ENCODE measurements around the gene S1PR4. TPM values are rescaled to one million over a fixed set of nuclear protein-coding genes. Genes with fewer than 3 reads are reported as not detected.

S1PR4 gene
- total and polyA plus RNA-seq, 2 of the 8 experiments (the other 6 are each of a cell fraction or from before 2014, with no cell fraction given) = not detected

GRCh38 chr19:3175781-3176714 is 2.5 kb upstream of the S1PR4 start:
- Histone ChIP-seq H3K4me2 (ENCODE audit: insufficient read depth in 1 of 2, low read depth in 2 of 2, low read length in 2 of 2) (no peak overlapping the region), H2BK5ac (ENCODE audit: low read depth, low read length) (no peak overlapping the region), H3K4me3 (ENCODE audit: extremely low read depth in 1 of 4, insufficient read depth in 2 of 4, low read depth in 3 of 4, low read length in 4 of 4) (no peak overlapping the region), H3K4me1 (replicated peaks in 1 of 4; ENCODE audit: control insufficient read depth in 3 of 4, insufficient read depth in 4 of 4, low read length in 3 of 4) (no peaks in the 10 kb centered on the region), H4K20me1 (replicated peaks in 1 of 2; ENCODE audit: control insufficient read depth in 1 of 2, insufficient read depth in 2 of 2, low read length in 2 of 2) (no peaks in the 10 kb centered on the region), H4K91ac (replicated peaks; ENCODE audit: insufficient read length, low read length) (no peak overlapping the region), H3K27ac (ENCODE audit: low read depth, low read length) (no peak overlapping the region), H3K14ac (ENCODE audit: insufficient read length) (no peak overlapping the region), H2BK120ac (replicated peaks; ENCODE audit: low read depth, low read length) (no peak overlapping the region), H2BK20ac (ENCODE audit: low read length) (no peak overlapping the region), H3K18ac (ENCODE audit: extremely low read depth, low read length) (no peak overlapping the region), H2BK15ac (ENCODE audit: low read length) (no peak overlapping the region), H3K56ac (replicated peaks; ENCODE audit: insufficient read length, low read depth, low read length) (no peak overlapping the region), H4K8ac (ENCODE audit: extremely low read depth, insufficient read depth, low read length) (no peak overlapping the region), H3K23me2 (ENCODE audit: low read depth, low read length) (no peaks in the 10 kb centered on the region), H3K79me2 (ENCODE audit: control insufficient read depth in 1 of 2, insufficient read depth in 2 of 2, low read length in 2 of 2) (no peaks in the 10 kb centered on the region), H3K79me1 (ENCODE audit: low read depth, low read length) (no peaks in the 10 kb centered on the region; the same call in 1 of the 2 replicates), H2BK12ac (ENCODE audit: low read depth, low read length) (no peak overlapping the region), H3K9me3 (ENCODE audit: insufficient read depth in 2 of 2, low read depth in 1 of 2, low read length in 1 of 2) (no peaks in the 10 kb centered on the region), H2AK5ac (ENCODE audit: low read depth, low read length) (no peak overlapping the region), H3K23ac (ENCODE audit: insufficient read length) (no peak overlapping the region), H3K36me3 (ENCODE audit: control insufficient read depth in 2 of 4, insufficient read depth in 4 of 4, low read length in 3 of 4) (no peaks in the 10 kb centered on the region), H4K5ac (ENCODE audit: insufficient read length, low read depth, low read length) (no peak overlapping the region), H2AFZ (ENCODE audit: low read length) (no peak overlapping the region), H3K9ac (replicated peaks in 1 of 4; ENCODE audit: extremely low read depth in 1 of 4, low read depth in 3 of 4, low read length in 3 of 4) (no peak overlapping the region), H3K27me3 (replicated peaks in 1 of 4; ENCODE audit: control insufficient read depth in 3 of 4, extremely low read depth in 1 of 4, insufficient read depth in 3 of 4, low read length in 3 of 4) (0 out of 7 replicates have a peak, but pooled peaks cover 0 to 2% (median 0%) of the 10 kb centered on the region in 4 experiments), H3K4ac (replicated peaks; ENCODE audit: insufficient read length, low read depth, low read length) (no peak overlapping the region)
- FAIRE-seq = no peak
- no peak for TF ChIP-seq YY1 (IDR thresholded peaks at IDR 0.05; ENCODE audit: low read depth, low read length)
- TF ChIP-seq TBP (IDR thresholded peaks at IDR 0.05; ENCODE audit: low read depth, low read length) = no peak
- no peak for TF ChIP-seq HDAC2 (IDR thresholded peaks at IDR 0.05; ENCODE audit: borderline replicate concordance in 1 of 2, low read depth in 2 of 2, low read length in 2 of 2)
- TF ChIP-seq EP300 (IDR thresholded peaks at IDR 0.05; ENCODE audit: borderline replicate concordance in 1 of 2, low read depth in 2 of 2, low read length in 2 of 2) = no peak
- no peak for TF ChIP-seq JUND (IDR thresholded peaks at IDR 0.05; ENCODE audit: low read length)
- TF ChIP-seq HDAC6 (IDR thresholded peaks at IDR 0.05; ENCODE audit: low read depth, low read length) = no peak
- TF ChIP-seq KDM4A (IDR thresholded peaks at IDR 0.05; ENCODE audit: low read depth, low read length, severe bottlenecking) = no peak
- no peak for TF ChIP-seq BCL11A (IDR thresholded peaks at IDR 0.05; ENCODE audit: low read depth in 2 of 2, low read length in 2 of 2)
- no peak for TF ChIP-seq CBX5 (IDR thresholded peaks at IDR 0.05; ENCODE audit: low read depth, low read length)
- TF ChIP-seq CEBPB (IDR thresholded peaks at IDR 0.05; ENCODE audit: low read depth, low read length) = no peak
- TF ChIP-seq JUN (IDR thresholded peaks at IDR 0.05; ENCODE audit: low read depth, low read length) = no peak
- DNase-seq (ENCODE audit: low read depth in 1 of 2, low spot score in 2 of 2) = no peak
- POLR2A ChIA-PET (ENCODE audit: partially characterized antibody) = no interaction called here
- 84% methylated on average over 17 of the region's 17 CpGs; no CpG with 5 or more reads in 1 of the 2 experiments for WGBS, 2 experiments (ENCODE audit: extremely low coverage in 1 of 2, insufficient coverage in 1 of 2, insufficient read length in 1 of 2, insufficient replicate concordance in 2 of 2, low coverage in 1 of 2, low lambda C conversion rate in 2 of 2, missing lambda C conversion rate in 1 of 2)
- CTCF ChIA-PET (ENCODE audit: partially characterized antibody) = interaction anchor here (0.6 to 1.4 kb wide), 3 partner anchors 12 to 549 kb away, joined by 3 to 6 read pairs (median 3); no protein-coding TSS in a partner anchor
